GM12878 (cell line): ENCODE results near the gene BCAN. TPM values are rescaled to one million over a fixed set of nuclear protein-coding genes. Genes with fewer than 3 reads are reported as not detected.

Experiments used
- ATAC-seq: fragments of 200-7000 bp; cut with Tn5 transposase; 3 replicates; pipeline ENCODE4 v1.9.1; 2020; ENCODE audit warnings: mild to moderate bottlenecking, moderate library complexity
- BruUV-seq: library from RNA; stranded (reverse); fragments of 400-500 nt; replicated peaks from 2 replicates; lab custom pipeline; 2021; lab: Mats Ljungman, UMichigan
- CTCF ChIA-PET: fragments of 300-600 bp; sonication (Branson Sonifier 250); formaldehyde crosslinking; extraction: SDS; loops from one replicate; lab custom pipeline; 2021; ENCODE audit warnings: inconsistent platforms; lab: Yijun Ruan, JAX
- POLR2A ChIA-PET: fragments of 350-600 bp; formaldehyde crosslinking; extraction: SDS; loops from one replicate; lab custom pipeline; 2021; ENCODE audit warnings: inconsistent platforms; lab: Charles Lee
- RAD21 ChIA-PET: fragments of 300-600 bp; sonication (Branson Sonifier 250); formaldehyde crosslinking; loops from one replicate; lab custom pipeline; 2023; ENCODE audit warnings: antibody characterized with exemption; ENCODE audit not compliant: unreplicated experiment; lab: Charles Lee
- SMC1A ChIA-PET: fragments of 300-600 bp; sonication (Branson Sonifier 250); formaldehyde crosslinking; loops from one replicate; lab custom pipeline; 2023; ENCODE audit not compliant: unreplicated experiment, uncharacterized antibody; lab: Charles Lee
- DNase-seq: peaks from one replicate; pipeline ENCODE4 v3.0.0-alpha.2; 2011; ENCODE audit warnings: low read depth, low spot score
- FAIRE-seq: peaks from 3 replicates; lab custom pipeline; 2011; peaks lifted over from hg19 to GRCh38; lab: Jason Lieb, UNC
- H2AFZ ChIP-seq: 2 replicates; pipeline ENCODE4 v1.6.0; 2011; ENCODE audit warnings: low read depth, low read length, control low read depth; ENCODE audit not compliant: control insufficient read depth
- H3K27ac ChIP-seq: 2 replicates; pipeline ENCODE4 v1.5.1; 2011; ENCODE audit warnings: control low read depth; ENCODE audit not compliant: control insufficient read depth, insufficient read depth
- H3K27me3 ChIP-seq, 2 experiments: replicated peaks in 1 of 2; 2 replicates each; pipeline versions ENCODE4 v1.6.0 to v1.6.1; 2011; ENCODE audit warnings: low read length in 1 of 2; ENCODE audit not compliant: control insufficient read depth in 2 of 2, insufficient read depth in 2 of 2
- H3K36me3 ChIP-seq, 2 experiments: 2 replicates each; pipeline ENCODE4 v1.5.1; 2011; ENCODE audit warnings: low read length in 1 of 2; ENCODE audit not compliant: control insufficient read depth in 2 of 2, insufficient read depth in 2 of 2
- H3K4me1 ChIP-seq: 2 replicates; pipeline ENCODE4 v1.6.1; 2011; ENCODE audit warnings: mild to moderate bottlenecking, low read length, moderate library complexity, mixed read lengths; ENCODE audit not compliant: control insufficient read depth, insufficient read depth
- H3K4me2 ChIP-seq: 2 replicates; pipeline ENCODE4 v1.6.0; 2011; ENCODE audit warnings: control low read depth; ENCODE audit not compliant: control insufficient read depth, insufficient read depth
- H3K4me3 ChIP-seq: fragments of 200-600 bp; sonication (generic); 2 replicates; pipeline ENCODE4 v1.5.1; 2016
- H3K79me2 ChIP-seq: 2 replicates; pipeline ENCODE4 v1.6.0; 2011; ENCODE audit warnings: low read length; ENCODE audit not compliant: control insufficient read depth, insufficient read depth
- H3K9ac ChIP-seq: 2 replicates; pipeline ENCODE4 v1.8.0; 2011; ENCODE audit warnings: low read length, control low read depth, mixed read lengths; ENCODE audit not compliant: control insufficient read depth, insufficient read depth
- H3K9me3 ChIP-seq: replicated peaks from 3 replicates; pipeline ENCODE4 v1.5.1; 2011; ENCODE audit warnings: mild to moderate bottlenecking, low read length; ENCODE audit not compliant: control insufficient read depth, insufficient read depth
- H4K20me1 ChIP-seq: 2 replicates; pipeline ENCODE4 v1.6.0; 2011; ENCODE audit not compliant: control insufficient read depth, insufficient read depth
- ASH2L ChIP-seq: fragments of 300-600, 200-600 bp; sonication (generic); IDR thresholded peaks from 2 replicates; pipeline ENCODE4 v1.6.1; 2017; ENCODE audit warnings: low read depth, mild to moderate bottlenecking, borderline replicate concordance
- BACH1 ChIP-seq: fragments of 450-650 bp; IDR thresholded peaks from 2 replicates; pipeline ENCODE4 v1.6.1; 2017; ENCODE audit warnings: mild to moderate bottlenecking, borderline replicate concordance
- CEBPB ChIP-seq, 2 experiments: fragments of 150-350 bp in 1 of 2; IDR thresholded peaks; 2 replicates each; pipeline ENCODE4 v1.6.1; 2012 to 2014; ENCODE audit warnings: low read depth in 2 of 2, low read length in 2 of 2, borderline replicate concordance in 1 of 2, inconsistent platforms in 1 of 2
- CREB1 ChIP-seq: IDR thresholded peaks from 2 replicates; pipeline ENCODE4 v1.6.1; 2012; ENCODE audit warnings: low read depth, mild to moderate bottlenecking, inconsistent platforms
- EP300 ChIP-seq, 2 experiments: fragments of 150-350 bp in 1 of 2; IDR thresholded peaks; 2 replicates each; pipeline ENCODE4 v1.6.1; 2011 to 2012; ENCODE audit warnings: low read depth in 2 of 2, low read length in 2 of 2, borderline replicate concordance in 1 of 2, improper control_type of control experiment in 1 of 2, inconsistent platforms in 1 of 2; ENCODE audit not compliant: control insufficient read depth in 1 of 2
- FOXM1 ChIP-seq: IDR thresholded peaks from 2 replicates; pipeline ENCODE4 v1.6.1; 2012; ENCODE audit warnings: low read depth, mild to moderate bottlenecking, inconsistent platforms, low read length, moderate library complexity
- HDAC2 ChIP-seq: fragments of 200-600 bp; sonication (generic); IDR thresholded peaks from 2 replicates; pipeline ENCODE4 v1.6.1; 2017
- JUND ChIP-seq: IDR thresholded peaks from 2 replicates; pipeline ENCODE4 v1.6.1; 2012; ENCODE audit warnings: low read depth, mild to moderate bottlenecking, low read length, improper control_type of control experiment, moderate library complexity
- KAT2A ChIP-seq: conservative IDR thresholded peaks from 2 replicates; pipeline ENCODE4 v1.6.1; 2011; ENCODE audit warnings: low read depth, low read length; ENCODE audit not compliant: control insufficient read depth
- MEF2A ChIP-seq: IDR thresholded peaks from 2 replicates; pipeline ENCODE4 v1.6.1; 2011; ENCODE audit warnings: low read depth, mild to moderate bottlenecking, low read length, moderate library complexity; ENCODE audit not compliant: insufficient read depth
- NKRF ChIP-seq: fragments of 450-650 bp; conservative IDR thresholded peaks from 2 replicates; pipeline ENCODE4 v1.6.1; 2017; ENCODE audit warnings: mild to moderate bottlenecking, moderate library complexity
- NRF1 ChIP-seq: conservative IDR thresholded peaks from 2 replicates; pipeline ENCODE4 v1.6.1; 2011; ENCODE audit warnings: mild to moderate bottlenecking, low read depth, low read length, improper control_type of control experiment
- SIX5 ChIP-seq: IDR thresholded peaks from 2 replicates; pipeline ENCODE4 v1.6.1; 2011; ENCODE audit warnings: mild to moderate bottlenecking, low read depth, low read length, moderate library complexity; ENCODE audit not compliant: severe bottlenecking
- STAT1 ChIP-seq: fragments of 450-650 bp; conservative IDR thresholded peaks from 2 replicates; pipeline ENCODE4 v1.6.1; 2014; ENCODE audit warnings: antibody characterized with exemption, mild to moderate bottlenecking
- WGBS: methylation state at CpG from one replicate; pipeline ENCODE4 v1.1.6; 2016; ENCODE audit warnings: low lambda C conversion rate; ENCODE audit not compliant: insufficient replicate concordance, insufficient coverage; ENCODE audit errors: missing lambda C conversion rate; 5-methylcytosine and 5-hydroxymethylcytosine counted together
- in situ Hi-C: fragments of 300-500 bp; cut with MboI; formaldehyde crosslinking; loops from 9 replicates; pipeline ENCODE4 v1.14.3; 2018; ENCODE audit warnings: mixed read lengths
- intact Hi-C: fragments of 100-400 bp; cut with micrococcal nuclease; formaldehyde crosslinking; loops from one replicate; pipeline ENCODE4 v1.14.2; 2022; ENCODE audit not compliant: unreplicated experiment
- polyA plus RNA-seq, 11 experiments: library from polyadenylated mRNA; depleted of rRNA in 4 of 11; unstranded in 6 of 11; stranded (reverse) in 5 of 11; fragments of >200 nt; fragmentation: Nextera tagmentation in 4 of 11; fragmentation: Illumina TruSeq in 1 of 11; extraction: Ambion mirVana in 4 of 11; extraction: Trizol in 1 of 11; gene quantifications; 1 replicate in 1 of 11; 2 replicates in 10 of 11; pipeline versions ENCODE4 v1.2.1 to v1.2.3, GENCODE V29; 2011 to 2016; ENCODE audit warnings: inconsistent platforms in 2 of 11, missing spikeins in 2 of 11, low read depth in 1 of 11
- total RNA-seq, 4 experiments: library from RNA; depleted of rRNA in 3 of 4; stranded (reverse); fragments of >200 nt in 3 of 4; fragmentation: Illumina TruSeq in 1 of 4; extraction: Trizol in 1 of 4; gene quantifications; 2 replicates each; pipeline versions ENCODE4 v1.2.1 to v1.2.3, GENCODE V29; 2013 to 2021
- TF ChIP-seq, protein P1 (sequence below): fragments of 450-650 bp; IDR thresholded peaks from 2 replicates; pipeline ENCODE4 v1.6.1; 2017; ENCODE audit warnings: low read depth, mild to moderate bottlenecking, moderate library complexity
- TF ChIP-seq, protein P2 (sequence below): fragments of 450-650 bp; IDR thresholded peaks from 2 replicates; pipeline ENCODE4 v1.6.1; 2017; ENCODE audit warnings: mild to moderate bottlenecking, moderate library complexity

BCAN gene
- total and polyA plus RNA-seq, 10 of the 15 experiments (the other 5 are each of a cell fraction or from before 2014, with no cell fraction given), result 0.05 to 1.3 (median 0.18) TPM; not detected in 1

DNA sequence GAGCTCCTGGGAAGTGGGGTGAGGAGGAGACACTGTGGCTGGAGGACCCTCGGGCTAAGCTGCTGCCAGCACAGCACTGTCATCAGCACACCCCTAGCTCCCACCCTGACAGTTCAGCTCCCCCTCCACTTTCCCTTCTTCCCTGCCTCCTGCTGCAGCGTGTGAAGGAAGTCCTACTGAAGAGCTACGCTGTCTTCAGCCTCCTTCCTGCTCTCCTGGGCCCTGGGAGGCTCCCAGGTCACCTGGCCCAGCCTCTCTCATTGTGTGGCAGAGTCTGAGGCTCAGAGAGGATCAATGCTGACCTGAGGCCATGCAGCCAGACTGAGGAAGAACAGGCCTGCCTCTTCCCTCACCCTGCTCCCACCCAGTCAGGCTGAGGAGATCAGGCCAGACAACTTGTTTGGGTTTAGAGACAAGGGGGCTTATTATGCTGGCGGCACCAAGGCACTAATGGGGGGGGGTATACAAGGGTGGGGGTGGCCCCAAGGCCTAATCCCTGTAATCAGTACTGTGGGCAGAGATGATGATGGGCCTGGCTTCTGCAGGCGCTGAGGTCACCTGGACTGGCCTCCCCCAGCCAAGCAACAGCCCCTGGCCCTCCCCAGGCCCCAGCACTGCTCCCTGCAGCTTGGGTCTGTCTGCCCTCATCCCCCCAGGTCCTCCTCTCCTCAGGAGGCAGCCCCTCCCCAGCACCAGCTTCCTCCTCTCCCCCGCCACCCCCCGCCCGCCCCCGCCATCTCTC, 26.2 kb downstream of the BCAN start:
- POLR2A ChIA-PET, result no interaction called here
- intact Hi-C loops (loop anchor here (10.0 kb wide), 1 partner anchor 57 kb away; the partner anchor contains the start of genes ISG20L2 and METTL25B), in situ Hi-C loops (no loop called here)
- CTCF ChIA-PET, result no interaction called here
- Histone ChIP-seq H3K79me2 (no peaks in the 10 kb centered on the region), H3K4me2 (no peak overlapping the region), H3K9ac (no peak overlapping the region), H2AFZ (no peak overlapping the region), H3K4me3 (no peak overlapping the region), H4K20me1 (no peaks in the 10 kb centered on the region), H3K27me3 (no peaks in the 10 kb centered on the region), H3K4me1 (peaks cover 25% of the 10 kb centered on the region), H3K36me3 (no peaks in the 10 kb centered on the region), H3K9me3 (no peaks in the 10 kb centered on the region), H3K27ac (no peak overlapping the region)
- SMC1A ChIA-PET, result no interaction called here
- ATAC-seq, result no peak
- no peak for FAIRE-seq
- 67% methylated on average over 5 of the region's 9 CpGs for WGBS
- DNase-seq, result no peak
- RAD21 ChIA-PET, result no interaction called here
- BruUV-seq, result no TSS peak
- TF ChIP-seq HDAC2 (no peak), MEF2A (no peak), KAT2A (no peak), NRF1 (no peak), CREB1 (no peak), BACH1 (no peak), ASH2L (no peak), FOXM1 (no peak), EP300 (IDR thresholded peaks at IDR 0.05; ENCODE audit: borderline replicate concordance in 1 of 2, control insufficient read depth in 1 of 2, low read depth in 2 of 2, low read length in 2 of 2) (no peak), CEBPB (IDR thresholded peaks at IDR 0.05; ENCODE audit: borderline replicate concordance in 1 of 2, low read depth in 2 of 2, low read length in 2 of 2) (no peak), JUND (no peak), STAT1 (no peak), NKRF (no peak), SIX5 (no peak)
- TF ChIP-seq, protein P1, sequence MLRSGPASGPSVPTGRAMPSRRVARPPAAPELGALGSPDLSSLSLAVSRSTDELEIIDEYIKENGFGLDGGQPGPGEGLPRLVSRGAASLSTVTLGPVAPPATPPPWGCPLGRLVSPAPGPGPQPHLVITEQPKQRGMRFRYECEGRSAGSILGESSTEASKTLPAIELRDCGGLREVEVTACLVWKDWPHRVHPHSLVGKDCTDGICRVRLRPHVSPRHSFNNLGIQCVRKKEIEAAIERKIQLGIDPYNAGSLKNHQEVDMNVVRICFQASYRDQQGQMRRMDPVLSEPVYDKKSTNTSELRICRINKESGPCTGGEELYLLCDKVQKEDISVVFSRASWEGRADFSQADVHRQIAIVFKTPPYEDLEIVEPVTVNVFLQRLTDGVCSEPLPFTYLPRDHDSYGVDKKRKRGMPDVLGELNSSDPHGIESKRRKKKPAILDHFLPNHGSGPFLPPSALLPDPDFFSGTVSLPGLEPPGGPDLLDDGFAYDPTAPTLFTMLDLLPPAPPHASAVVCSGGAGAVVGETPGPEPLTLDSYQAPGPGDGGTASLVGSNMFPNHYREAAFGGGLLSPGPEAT, result no peak
- TF ChIP-seq, protein P2, sequence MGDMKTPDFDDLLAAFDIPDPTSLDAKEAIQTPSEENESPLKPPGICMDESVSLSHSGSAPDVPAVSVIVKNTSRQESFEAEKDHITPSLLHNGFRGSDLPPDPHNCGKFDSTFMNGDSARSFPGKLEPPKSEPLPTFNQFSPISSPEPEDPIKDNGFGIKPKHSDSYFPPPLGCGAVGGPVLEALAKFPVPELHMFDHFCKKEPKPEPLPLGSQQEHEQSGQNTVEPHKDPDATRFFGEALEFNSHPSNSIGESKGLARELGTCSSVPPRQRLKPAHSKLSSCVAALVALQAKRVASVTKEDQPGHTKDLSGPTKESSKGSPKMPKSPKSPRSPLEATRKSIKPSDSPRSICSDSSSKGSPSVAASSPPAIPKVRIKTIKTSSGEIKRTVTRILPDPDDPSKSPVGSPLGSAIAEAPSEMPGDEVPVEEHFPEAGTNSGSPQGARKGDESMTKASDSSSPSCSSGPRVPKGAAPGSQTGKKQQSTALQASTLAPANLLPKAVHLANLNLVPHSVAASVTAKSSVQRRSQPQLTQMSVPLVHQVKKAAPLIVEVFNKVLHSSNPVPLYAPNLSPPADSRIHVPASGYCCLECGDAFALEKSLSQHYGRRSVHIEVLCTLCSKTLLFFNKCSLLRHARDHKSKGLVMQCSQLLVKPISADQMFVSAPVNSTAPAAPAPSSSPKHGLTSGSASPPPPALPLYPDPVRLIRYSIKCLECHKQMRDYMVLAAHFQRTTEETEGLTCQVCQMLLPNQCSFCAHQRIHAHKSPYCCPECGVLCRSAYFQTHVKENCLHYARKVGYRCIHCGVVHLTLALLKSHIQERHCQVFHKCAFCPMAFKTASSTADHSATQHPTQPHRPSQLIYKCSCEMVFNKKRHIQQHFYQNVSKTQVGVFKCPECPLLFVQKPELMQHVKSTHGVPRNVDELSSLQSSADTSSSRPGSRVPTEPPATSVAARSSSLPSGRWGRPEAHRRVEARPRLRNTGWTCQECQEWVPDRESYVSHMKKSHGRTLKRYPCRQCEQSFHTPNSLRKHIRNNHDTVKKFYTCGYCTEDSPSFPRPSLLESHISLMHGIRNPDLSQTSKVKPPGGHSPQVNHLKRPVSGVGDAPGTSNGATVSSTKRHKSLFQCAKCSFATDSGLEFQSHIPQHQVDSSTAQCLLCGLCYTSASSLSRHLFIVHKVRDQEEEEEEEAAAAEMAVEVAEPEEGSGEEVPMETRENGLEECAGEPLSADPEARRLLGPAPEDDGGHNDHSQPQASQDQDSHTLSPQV, result no peak
